GM21515 (cell line): ENCODE measurements around the gene OR10H5.
A peak's percentile ranks its signal among the peaks of the same experiment; 100 is the strongest.
"Not testable (repeated sequence)": the region's sequence is repeated elsewhere in the genome, so short reads cannot be mapped to it uniquely, and the experiment has no call there.

Experiments used
- ATAC-seq: cut with Tn5 transposase; IDR thresholded peaks from one replicate; pipeline ENCODE4 v1.9.1; 2021; ENCODE audit not compliant: unreplicated experiment

The OR10H5 gene

DNA sequence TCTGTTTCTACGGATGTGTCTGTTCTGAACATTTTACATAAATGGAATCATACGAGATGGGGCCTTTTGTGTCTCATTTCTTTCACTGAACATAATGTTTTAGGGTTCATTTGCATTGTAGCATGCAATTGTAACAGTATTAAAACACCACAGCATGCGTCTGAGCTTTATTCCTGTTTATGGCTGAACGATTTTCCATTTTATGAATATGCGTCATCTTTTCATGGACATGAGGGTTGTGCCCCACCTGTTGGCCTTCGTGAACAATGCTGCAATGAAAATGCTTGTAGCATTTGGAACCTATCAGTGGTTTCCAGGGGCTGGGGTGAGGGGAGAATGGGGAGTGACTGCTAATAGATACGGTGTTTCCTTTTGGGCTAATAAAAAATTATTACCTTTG is 22.9 kb downstream of the OR10H5 start:
- ATAC-seq = no peak

DNA sequence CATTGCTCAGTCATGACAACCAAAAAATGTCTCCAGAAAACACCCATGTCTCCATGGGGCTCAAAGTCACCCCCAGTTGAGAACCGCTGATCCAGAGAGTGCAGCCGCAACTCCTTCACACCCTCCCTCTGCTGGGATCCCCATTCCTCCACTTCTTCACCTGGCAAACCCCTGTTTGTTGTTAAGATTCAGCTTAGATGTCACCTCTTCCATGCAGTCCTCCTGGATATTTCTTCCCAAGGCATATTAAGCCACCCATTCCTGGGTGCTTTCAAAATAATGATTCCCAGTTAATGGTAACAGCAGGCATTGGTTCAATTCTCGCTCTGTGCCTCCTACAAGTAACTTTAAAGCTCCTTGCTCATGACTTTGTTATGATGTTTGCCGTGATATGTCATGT is 24.0 kb downstream of the OR10H5 start:
- no peak for ATAC-seq

DNA sequence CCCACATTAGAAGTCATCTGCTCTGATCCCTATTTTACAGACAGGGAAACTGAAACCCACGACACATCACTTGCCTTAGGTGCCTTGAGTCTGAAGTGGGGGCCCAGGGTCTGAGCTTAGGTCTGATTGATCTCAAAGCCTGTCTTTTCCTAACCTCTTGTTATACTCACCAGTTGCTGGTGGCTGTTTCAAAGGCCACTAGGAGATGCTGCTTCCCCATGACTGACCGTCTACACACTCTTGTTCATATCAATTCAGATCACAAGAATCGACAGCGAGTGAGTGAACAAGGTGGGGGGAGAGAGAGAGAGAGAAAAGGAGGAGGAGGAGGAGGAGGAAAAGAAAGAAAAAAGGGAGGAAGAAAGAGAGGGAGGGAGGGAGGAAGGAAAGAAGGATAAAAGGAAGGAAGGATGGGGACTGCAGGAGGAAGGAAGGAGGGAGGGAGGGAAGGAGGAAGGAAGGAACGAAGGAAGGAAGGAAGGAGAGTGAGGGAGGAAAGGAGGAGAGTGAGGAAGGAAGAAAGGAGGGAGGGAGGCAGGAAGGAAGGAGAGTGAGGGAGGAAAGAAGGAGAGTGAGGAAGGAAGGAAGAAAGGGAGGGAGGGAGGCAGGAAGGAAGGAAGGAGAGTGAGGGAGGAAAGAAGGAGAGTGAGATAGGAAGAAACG is 24.7 kb downstream of the OR10H5 start:
- no peak for ATAC-seq

DNA sequence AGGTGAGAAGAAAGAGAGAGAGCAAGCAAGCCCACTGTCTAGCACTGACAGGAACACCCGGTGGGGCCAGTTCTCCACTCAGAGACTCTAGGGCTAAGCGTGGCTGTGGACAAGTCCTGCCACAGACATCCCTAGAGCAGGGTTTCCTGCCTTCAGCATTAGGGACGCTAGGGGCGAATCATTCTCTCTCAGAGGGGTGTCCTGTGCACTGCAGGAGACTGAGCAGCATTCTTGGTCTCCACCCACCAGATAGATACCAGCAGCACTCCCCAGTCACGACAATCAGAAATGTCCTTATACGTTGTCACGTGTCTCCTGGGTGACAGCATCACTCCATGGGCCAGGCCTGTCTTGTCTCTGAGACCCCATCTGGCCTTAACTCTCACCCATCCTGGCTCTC is 26.5 kb downstream of the OR10H5 start:
- no peak for ATAC-seq

DNA sequence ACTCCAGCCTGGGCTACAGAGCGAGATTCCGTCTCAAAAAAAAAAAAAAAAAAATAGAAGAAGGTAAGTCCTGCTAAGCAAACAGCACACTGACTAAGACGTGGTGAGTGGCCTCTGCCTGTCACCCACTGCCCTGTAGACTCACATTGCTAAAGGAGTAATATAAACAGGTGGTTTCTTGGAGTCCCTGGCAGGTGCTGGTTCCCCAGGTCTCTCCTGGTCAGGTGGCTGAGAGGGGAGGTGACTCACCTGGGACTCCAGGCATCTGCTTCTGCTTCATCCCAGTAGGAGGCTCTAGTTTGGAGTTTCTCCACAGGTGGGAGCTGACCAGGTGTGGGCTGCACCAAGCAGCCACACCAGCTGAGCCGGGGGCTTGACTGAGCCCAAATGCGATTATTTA is 27.8 kb downstream of the OR10H5 start, which contains the start of gene OR10H1:
Gene OR10H1, minus strand, starts transcription at position 359 of the 400 bp plus-strand sequence. CDS start 7,627 bp downstream, outside the sequence.
- no peak for ATAC-seq

DNA sequence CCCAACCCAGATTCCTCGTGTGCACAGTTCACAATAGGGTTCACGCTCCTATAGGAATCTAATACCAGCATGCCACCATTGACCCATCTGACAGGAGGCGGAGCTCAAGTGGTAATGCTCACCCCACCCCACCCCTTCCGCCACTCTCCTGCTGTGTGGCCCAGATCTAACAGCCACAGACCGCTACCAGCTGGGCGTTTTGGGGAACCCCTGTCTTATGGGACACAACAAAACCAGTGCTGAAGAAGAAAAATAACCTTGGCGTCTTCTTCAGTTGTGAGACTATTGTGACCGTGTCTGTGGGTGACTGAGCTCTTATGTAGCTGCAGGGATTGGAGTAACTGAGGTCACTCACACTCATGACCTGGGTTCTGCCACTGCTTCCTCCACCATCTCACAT is 33.2 kb downstream of the OR10H5 start:
- no peak for ATAC-seq

DNA sequence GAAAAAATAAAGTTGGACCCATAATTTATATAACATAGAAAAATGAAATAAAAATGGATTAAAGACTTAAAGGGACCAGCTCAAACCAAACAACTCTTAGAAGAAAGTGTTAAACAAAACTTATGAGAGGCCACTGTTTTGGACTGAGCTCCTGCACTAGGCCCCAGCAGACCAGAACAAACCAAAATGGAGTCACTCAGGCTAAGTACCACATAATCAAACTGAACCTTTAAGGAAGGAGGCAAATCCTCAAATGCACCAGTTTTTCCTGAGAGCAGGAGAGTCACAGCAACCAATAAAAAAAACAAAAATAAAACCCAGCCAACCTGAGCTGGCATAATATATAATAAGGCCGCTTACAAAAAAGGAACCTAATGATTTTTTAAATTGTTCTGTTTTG is 38.3 kb downstream of the OR10H5 start:
- ATAC-seq = no peak

DNA sequence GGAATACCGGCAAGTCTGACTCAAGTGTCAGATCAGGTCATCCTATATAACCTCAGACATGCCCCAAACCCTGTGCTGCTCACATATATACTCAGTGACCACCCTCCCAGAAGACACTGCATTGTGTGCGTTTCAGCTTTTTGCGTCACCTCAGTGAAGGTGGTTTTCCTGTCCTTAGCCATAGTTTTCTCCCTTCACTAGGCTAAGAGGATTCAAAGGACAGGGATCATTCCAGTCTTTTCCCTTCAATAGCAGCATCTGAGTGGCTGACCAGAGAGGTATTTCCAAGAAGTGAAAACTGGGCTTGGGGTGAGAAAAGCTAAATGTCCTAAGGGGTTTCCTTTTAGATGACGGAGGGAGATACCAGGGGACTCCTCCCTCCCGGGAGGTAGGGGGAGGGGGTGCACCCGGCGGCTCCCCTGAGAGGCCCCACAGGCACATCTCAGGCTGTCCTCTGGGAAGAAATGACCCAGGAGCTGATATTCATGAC is 40.7 kb downstream of the OR10H5 start:
- no peak for ATAC-seq

DNA sequence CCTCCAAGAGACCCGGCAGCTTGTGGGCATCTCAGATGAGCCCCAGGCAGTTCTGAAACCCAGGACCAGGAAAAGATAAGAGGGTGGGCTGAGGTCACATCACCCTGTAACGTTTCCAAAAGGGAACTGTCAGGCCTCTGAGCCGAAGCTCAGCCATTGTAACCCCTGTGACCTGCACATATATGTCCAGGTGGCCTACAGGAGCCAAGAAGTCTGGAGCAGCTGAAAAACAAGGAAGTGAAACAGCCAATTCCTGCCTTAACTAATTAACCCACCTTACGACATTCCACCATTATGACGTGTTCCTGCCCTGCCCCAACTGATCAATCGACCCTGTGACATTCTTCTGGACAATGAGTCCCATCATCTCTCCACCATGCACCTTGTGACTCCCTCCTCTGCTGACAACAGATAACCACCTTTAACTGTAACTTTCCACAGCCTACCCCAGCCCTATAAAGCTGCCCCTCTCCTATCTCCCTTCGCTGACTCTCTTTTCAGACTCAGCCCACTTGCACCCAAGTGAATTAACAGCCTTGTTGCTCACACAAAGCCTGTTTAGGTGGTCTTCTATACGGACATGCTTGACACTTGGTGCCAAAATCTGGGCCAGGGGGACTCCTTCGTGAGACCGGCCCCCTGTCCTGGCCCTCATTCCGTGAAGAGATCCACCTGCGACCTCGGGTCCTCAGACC is 41.3 kb downstream of the OR10H5 start:
- ATAC-seq = not testable (repeated sequence)

DNA sequence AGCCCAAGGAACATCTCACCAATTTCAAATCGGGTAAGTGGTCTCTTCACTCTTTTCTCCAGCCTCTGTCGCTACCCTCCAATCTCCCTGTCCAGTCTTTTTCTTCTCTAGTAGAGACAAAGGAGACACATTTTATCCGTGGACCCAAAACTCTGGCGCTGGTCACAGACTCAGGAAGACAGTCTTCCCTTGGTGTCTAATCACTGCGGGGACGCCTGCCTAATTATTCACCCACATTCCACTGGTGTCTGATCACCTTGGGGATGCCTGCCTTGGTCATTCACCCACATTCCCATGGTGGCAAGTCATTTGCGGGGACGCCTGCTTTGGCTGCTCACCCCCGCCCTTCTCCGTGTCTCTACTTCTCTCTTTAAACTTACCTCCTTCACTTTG is 41.8 kb downstream of the OR10H5 start:
- ATAC-seq = no peak

DNA sequence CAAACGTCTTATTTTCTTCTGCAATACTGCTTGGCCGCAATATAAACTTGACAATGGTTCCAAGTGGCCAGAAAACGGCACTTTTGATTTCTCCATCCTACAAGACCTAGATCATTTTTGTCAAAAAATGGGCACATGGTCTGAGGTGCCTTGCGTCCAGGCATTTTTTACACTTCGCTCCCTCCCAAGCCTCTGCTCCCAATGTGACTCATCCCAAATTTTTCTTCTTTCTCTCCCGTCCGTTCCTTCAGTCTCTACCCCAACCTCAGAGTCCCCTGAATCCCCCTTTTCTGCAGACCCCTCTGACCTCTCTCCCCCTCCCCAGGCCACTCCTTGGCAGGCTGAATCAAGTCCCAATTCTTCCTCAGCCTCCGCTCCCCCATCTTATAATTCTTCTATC is 42.3 kb downstream of the OR10H5 start:
- ATAC-seq = no peak

DNA sequence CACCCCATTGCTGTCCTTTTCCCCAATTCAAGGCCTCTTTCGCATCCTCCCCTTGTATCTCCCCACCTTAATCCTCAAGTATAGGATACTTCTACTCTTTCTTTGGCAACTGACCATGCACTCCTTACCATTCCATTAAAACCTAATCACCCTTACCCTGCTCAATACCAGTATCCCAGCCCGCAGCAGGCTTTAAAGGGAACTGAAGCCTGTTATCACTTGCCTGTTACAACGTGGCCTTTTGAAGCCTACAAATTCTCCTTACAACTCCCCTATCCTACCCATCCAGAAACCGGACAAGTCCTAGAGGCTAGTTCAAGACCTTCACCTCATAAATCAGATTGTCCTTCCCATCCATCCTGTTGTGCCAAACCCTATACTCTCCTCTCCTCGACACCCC is 44.2 kb downstream of the OR10H5 start:
- no peak for ATAC-seq

DNA sequence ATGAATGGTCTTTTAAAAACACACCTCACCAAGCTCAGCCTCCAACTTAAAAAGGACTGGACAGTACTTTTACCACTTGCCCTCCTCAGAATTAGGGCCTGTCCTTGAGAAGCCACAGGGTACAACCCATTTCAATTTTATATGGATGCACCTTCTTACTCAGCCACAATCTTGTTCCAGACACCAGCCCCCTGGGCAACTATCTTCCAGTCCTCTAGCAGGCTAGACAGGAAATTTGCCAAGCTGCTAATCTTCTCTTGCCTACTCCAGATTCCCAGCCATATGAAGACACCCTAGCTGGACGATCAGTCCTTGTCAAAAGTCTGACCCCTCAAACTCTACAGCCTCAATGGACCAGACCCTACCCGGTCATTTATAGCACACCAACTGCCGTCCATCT is 46.8 kb downstream of the OR10H5 start:
- ATAC-seq = not testable (repeated sequence)

DNA sequence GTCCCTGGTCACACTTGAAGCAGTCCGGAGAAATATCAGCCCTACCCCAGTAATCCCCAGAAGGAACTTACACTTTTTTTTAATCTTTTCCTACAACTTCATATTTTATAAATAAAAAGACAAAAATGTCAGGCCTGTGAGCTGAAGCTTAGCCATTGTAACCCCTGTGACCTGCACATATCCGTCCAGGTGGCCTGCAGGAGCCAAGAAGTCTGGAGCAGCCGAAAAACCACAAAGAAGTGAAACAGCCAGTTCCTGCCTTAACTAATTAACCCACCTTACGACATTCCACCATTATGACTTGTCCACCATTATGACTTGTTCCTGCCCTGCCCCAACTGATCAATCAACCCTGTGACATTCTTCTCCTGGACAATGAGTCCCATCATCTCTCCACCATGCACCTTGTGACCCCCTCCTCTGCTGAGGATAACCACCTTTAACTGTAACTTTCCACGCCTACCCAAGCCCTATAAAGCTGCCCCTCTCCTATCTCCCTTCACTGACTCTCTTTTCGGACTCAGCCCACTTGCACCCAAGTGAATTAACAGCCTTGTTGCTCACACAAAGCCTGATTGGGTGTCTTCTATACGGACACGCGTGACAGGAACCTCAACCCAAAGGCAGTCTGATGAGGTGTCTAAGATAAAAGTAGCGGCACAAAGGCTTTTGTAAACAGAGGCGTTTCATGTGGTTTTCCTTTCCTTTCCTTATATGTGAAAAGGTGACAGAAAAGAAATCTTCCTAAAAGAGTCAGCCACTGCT is 48.3 kb downstream of the OR10H5 start:
- ATAC-seq = not testable (repeated sequence)

DNA sequence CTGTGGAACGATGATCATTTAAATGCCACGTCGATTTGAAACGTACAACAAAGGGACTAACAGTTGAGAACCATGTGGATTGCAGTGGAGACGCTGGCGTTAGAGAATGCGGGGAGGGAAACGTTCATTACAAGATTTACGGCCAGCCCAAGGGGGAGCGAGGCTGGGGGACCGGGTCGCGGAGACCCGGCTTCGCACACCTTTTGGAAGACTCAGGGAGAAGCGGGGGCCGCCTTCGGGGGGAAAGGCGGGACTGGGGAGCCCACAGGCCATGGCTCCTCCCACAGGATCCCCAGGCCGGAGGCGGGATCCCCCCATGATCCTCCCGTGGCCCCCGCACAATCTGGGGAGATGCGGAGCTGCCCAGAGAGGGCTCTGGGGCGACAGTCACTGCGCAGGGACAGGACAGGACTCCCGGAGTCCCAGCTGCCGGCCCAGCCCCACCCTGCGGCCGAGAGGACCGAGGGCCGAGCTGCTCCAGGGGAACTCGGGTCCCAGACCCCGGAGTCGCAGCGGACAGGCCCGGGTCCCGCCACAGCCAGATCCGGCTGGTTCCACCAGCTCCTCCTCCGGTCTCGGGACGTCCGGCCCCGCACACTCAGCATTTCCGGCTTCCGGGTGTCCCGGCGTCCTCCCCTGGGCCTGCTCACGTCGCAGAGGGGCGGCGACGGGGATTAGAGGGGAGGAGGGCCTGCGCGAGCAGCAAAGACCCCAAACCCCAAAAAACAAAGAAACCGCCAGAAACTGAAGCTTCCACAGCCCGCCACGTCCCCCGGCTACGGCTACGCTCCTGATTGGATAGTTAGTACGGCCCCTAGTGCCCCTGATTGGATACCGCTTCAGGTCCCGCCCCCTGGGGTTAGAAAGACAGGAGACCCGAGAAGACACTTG is 49.1 kb downstream of the OR10H5 start:
- ATAC-seq = peak; percentile 87

DNA sequence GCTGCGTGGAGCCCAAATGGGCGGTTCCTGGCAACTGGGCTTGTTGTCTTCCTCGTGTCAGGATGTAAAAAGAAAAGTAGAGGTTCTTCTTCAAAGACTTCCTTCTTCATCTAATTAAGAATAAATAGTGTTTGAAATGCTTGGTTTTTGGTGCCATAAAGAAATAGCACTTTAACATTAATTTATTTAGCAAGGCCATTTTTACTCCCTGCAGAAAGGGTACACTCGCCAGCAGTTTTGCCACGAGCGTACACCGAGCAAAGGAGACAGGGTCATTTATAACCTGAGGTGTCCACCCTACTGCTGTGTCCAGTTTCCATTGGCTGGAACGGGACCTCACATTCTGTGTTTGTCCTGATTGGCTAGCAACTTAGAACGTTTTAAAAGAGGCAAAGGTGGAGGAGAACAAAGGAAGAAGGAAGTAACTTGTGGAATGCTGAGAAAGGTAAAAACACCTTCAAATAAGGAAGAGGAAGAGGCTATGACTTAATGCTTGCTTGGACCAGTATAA is 49.8 kb downstream of the OR10H5 start:
- peak; percentile 8 for ATAC-seq

DNA sequence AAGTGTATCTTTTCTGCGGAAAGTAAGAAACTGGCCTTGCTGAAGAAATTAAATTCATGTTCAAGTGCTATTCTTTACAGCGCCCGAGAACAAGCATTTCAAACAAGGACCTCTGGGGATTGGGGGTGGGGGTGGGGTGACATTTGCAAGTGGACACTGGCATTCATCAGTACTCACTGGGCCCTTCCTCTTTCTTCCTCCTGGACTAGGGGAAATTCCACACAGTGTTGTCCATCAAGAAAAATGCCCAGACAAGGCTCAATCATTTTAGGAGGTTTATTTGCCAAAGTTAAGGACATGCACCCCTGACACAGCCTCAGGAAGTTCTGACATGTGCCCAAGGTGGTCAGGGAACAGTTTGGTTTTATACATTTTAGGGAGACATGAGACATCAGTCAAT is 50.9 kb downstream of the OR10H5 start:
- ATAC-seq = no peak

DNA sequence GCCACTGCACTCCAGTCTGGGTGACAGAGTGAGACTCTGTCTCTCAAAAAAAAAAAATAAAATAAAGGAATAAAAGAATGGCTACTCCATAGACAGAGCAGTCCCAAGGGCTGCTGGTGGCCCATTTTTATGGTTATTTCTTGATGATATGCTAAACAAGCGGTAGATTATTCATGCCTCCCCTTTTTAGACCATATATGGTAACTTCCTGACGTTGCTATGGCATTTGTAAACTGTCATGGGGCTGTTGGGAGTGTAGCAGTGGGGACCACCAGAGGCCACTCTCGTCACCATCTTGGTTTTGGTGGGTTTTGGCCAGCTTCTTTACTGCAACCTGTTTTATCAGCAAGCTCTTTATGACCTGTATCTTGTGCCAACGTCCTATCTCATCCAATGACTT is 52.4 kb downstream of the OR10H5 start:
- ATAC-seq = not testable (repeated sequence)

DNA sequence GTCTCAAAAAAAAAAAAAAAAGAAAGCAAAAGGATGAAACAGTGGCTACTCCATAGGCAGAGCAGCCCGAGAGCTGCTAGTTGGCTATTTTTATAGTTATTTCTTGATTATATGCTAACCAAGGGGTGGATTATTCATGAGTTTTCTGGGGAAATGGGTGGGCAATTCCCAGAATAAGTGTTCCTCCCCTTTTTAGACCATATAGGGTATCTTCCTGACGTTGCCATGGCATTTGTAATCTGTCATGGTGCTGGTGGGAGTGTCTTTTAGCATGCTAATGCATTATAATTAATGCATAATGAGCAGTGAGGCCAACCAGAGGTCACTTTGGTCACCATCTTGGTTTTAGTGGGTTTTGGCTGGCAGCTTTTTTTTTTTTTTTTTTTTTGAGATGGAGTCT is 53.4 kb downstream of the OR10H5 start:
- ATAC-seq = no peak

DNA sequence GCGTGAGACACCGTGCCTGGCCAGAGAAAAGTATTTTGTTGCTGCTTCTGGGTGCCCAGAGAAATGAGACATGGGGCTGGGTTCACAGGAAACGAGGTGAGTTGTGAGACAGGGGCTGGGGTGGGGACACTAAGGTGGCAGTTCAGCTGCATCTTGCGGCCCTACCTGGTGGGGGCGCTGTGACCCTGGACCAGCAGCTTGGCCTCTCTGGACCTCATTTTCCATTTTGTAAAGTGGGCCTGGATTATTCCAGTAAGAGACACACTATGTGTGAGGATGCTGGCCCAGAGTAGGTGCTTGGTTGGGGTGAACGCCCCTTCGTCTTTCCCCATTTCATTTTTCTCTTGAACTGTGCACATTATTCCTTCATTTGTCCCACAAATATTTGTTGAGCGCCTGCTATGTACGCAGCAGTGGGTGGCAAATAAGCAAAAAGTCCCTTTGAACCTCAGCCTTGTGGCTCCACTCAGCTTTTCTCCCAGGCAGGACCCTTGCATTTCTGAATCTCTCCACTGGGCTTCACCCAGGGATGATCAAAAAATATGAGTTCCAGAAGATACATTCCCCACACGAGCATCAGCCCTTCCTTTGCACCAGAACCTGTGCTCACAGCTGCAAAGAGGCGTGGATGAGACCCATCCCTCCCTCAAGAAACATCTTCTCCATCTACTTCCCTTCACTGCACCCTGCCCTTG is 54.6 kb downstream of the OR10H5 start:
- ATAC-seq = no peak
